Activated CD8-positive, alpha-beta T cell treated with anti-CD3 and anti-CD28 coated beads for 36 hours (primary cell): ENCODE measurements around the gene DCLK2. TPM values are rescaled to one million over a fixed set of nuclear protein-coding genes. Genes with fewer than 3 reads are reported as not detected.

Source experiments
- ATAC-seq: fragments of 200-7000 bp; cut with Tn5 transposase; one replicate; pipeline ENCODE4 v1.10.0; 2021; ENCODE audit warnings: mild to moderate bottlenecking, moderate library complexity
- CTCF ChIA-PET: fragments of 350-600 bp; sonication (Branson Sonifier 250); formaldehyde crosslinking; loops from one replicate; lab custom pipeline; 2021; ENCODE audit warnings: antibody characterized with exemption; lab: Charles Lee
- POLR2A ChIA-PET: fragments of 350-600 bp; sonication (Branson Sonifier 250); formaldehyde crosslinking; loops from one replicate; lab custom pipeline; 2021; ENCODE audit warnings: antibody characterized with exemption; lab: Charles Lee
- DNase-seq: peaks from one replicate; pipeline ENCODE4 v3.0.0-alpha.2; 2020
- H3K27ac Mint-ChIP-seq: one replicate; pipeline ENCODE4 v1.8.0; 2021; ENCODE audit warnings: mild to moderate bottlenecking, mixed read lengths
- H3K27me3 Mint-ChIP-seq: one replicate; pipeline ENCODE4 v1.8.0; 2021; ENCODE audit warnings: mixed read lengths
- H3K36me3 Mint-ChIP-seq: one replicate; pipeline ENCODE4 v1.8.0; 2021; ENCODE audit warnings: low read depth, mixed read lengths
- H3K4me1 Mint-ChIP-seq: one replicate; pipeline ENCODE4 v1.8.0; 2021; ENCODE audit warnings: low read depth, mixed read lengths
- H3K4me3 Mint-ChIP-seq: one replicate; pipeline ENCODE4 v1.8.0; 2021; ENCODE audit warnings: mild to moderate bottlenecking, moderate library complexity, mixed read lengths
- H3K9me3 Mint-ChIP-seq: one replicate; pipeline ENCODE4 v1.8.0; 2021; ENCODE audit warnings: mixed read lengths
- CTCF ChIP-seq: fragments of 200-600 bp; IDR thresholded peaks from one replicate; pipeline ENCODE4 v1.8.0; 2022; ENCODE audit warnings: antibody characterized with exemption, mild to moderate bottlenecking
- intact Hi-C: fragments of 100-400 bp; cut with micrococcal nuclease; formaldehyde crosslinking; loops from one replicate; pipeline ENCODE4 v1.10.0; 2022
- total RNA-seq, 2 experiments: library from RNA; stranded (reverse); gene quantifications; one replicate each; pipeline ENCODE4 v1.2.3, GENCODE V29; 2021

DCLK2 gene
- total RNA-seq, 2 experiments from 2014 or later, result not detected

GRCh38 chr4:150286656-150287055 lies 208.4 kb downstream of the DCLK2 start:
- H3K4me3 Mint-ChIP-seq, result no peak overlapping the region
- no peak for TF ChIP-seq CTCF
- H3K27ac Mint-ChIP-seq, result no peak overlapping the region
- ATAC-seq, result no peak
- no peaks in the 10 kb centered on the region for H3K9me3 Mint-ChIP-seq
- no peaks in the 10 kb centered on the region for H3K27me3 Mint-ChIP-seq
- POLR2A ChIA-PET, result no interaction called here
- peaks cover 29% of the 10 kb centered on the region for H3K36me3 Mint-ChIP-seq
- H3K4me1 Mint-ChIP-seq, result no peaks in the 10 kb centered on the region
- DNase-seq, result no peak
- intact Hi-C loops, result no loop called here
- CTCF ChIA-PET, result interaction anchor here (1.3 kb wide), 1 partner anchor 11 kb away, joined by 3 read pairs; no protein-coding TSS in a partner anchor

GRCh38 chr4:150289198-150289597 lies 211.0 kb downstream of the DCLK2 start:
- peaks cover 4% of the 10 kb centered on the region for H3K9me3 Mint-ChIP-seq
- ChIA-PET POLR2A (no interaction called here), CTCF (no interaction called here)
- DNase-seq (no peak), ATAC-seq (no peak)
- no peak overlapping the region for H3K27ac Mint-ChIP-seq
- intact Hi-C loops, result no loop called here
- H3K36me3 Mint-ChIP-seq, result peaks cover 12% of the 10 kb centered on the region
- TF ChIP-seq CTCF, result no peak
- no peaks in the 10 kb centered on the region for H3K4me1 Mint-ChIP-seq
- H3K27me3 Mint-ChIP-seq, result no peaks in the 10 kb centered on the region
- no peak overlapping the region for H3K4me3 Mint-ChIP-seq

GRCh38 chr4:150289881-150290280 lies 211.6 kb downstream of the DCLK2 start:
- CTCF ChIA-PET, result no interaction called here
- no peak for ATAC-seq
- POLR2A ChIA-PET, result no interaction called here
- no peak overlapping the region for H3K27ac Mint-ChIP-seq
- intact Hi-C loops, result no loop called here
- H3K27me3 Mint-ChIP-seq, result no peaks in the 10 kb centered on the region
- no peak for DNase-seq
- TF ChIP-seq CTCF, result no peak
- H3K9me3 Mint-ChIP-seq, result peaks cover 4% of the 10 kb centered on the region
- no peaks in the 10 kb centered on the region for H3K4me1 Mint-ChIP-seq
- H3K36me3 Mint-ChIP-seq, result peaks cover 12% of the 10 kb centered on the region
- H3K4me3 Mint-ChIP-seq, result no peak overlapping the region

GRCh38 chr4:150297861-150298474 lies 219.7 kb downstream of the DCLK2 start:
- intact Hi-C loops, result loop anchor here (5.0 kb wide), 1 partner anchor 569 kb away; no protein-coding TSS in a partner anchor
- TF ChIP-seq CTCF, result peak; percentile 73
- peaks cover 1% of the 10 kb centered on the region for H3K9me3 Mint-ChIP-seq
- no peaks in the 10 kb centered on the region for H3K27me3 Mint-ChIP-seq
- peaks cover 10% of the 10 kb centered on the region for H3K4me1 Mint-ChIP-seq
- peaks cover 4% of the 10 kb centered on the region for H3K36me3 Mint-ChIP-seq
- ChIA-PET CTCF (interaction anchor here (0.6 to 4.1 kb wide), 8 partner anchors 10 to 570 kb away, joined by 3 to 31 read pairs (median 4); no protein-coding TSS in a partner anchor), POLR2A (no interaction called here)
- no peak overlapping the region for H3K27ac Mint-ChIP-seq
- H3K4me3 Mint-ChIP-seq, result no peak overlapping the region
- peak; percentile 71 for DNase-seq
- ATAC-seq, result no peak

GRCh38 chr4:150299816-150300215 lies 221.6 kb downstream of the DCLK2 start:
- ChIA-PET POLR2A (no interaction called here), CTCF (interaction anchor here (1.3 kb wide), 1 partner anchor 567 kb away, joined by 8 read pairs; no protein-coding TSS in a partner anchor)
- no peak overlapping the region for H3K27ac Mint-ChIP-seq
- peaks cover 10% of the 10 kb centered on the region for H3K4me1 Mint-ChIP-seq
- no peak for TF ChIP-seq CTCF
- H3K36me3 Mint-ChIP-seq, result peaks cover 6% of the 10 kb centered on the region
- no peaks in the 10 kb centered on the region for H3K27me3 Mint-ChIP-seq
- H3K9me3 Mint-ChIP-seq, result peaks cover 1% of the 10 kb centered on the region
- DNase-seq (no peak), ATAC-seq (no peak)
- no peak overlapping the region for H3K4me3 Mint-ChIP-seq
- intact Hi-C loops, result loop anchor here (5.0 kb wide), 1 partner anchor 567 kb away; no protein-coding TSS in a partner anchor
